Measurements from ENCODE around the gene VPS45.

VPS45 gene

DNA sequence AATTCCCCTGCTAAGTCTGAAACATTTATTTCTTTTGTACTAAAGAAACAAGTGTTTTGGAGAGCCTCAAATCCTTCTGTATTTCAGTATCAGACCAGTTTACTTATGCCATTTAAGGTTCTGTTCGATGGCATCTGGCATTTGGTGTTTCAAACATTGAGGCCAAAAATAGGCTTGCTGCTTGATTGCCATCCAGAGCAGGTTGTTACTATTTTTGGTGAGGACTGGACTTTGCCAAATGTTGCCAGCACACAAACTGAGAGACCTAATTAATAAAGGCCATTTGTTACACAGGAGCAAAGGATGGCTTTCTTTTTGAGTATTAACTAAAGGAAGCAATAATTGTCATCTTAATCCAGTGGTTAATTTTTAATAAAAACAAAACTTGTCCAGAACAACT is 26.2 kb downstream of the VPS45 start:
- Histone ChIP-seq H3K27ac (ENCODE audit: low read depth, low read length) (no peak overlapping the region), H3K4me3 (ENCODE audit: low read depth, low read length) (no peak overlapping the region), H3K9me3 (ENCODE audit: control insufficient read depth, insufficient read depth, low read depth, low read length) (no peaks in the 10 kb centered on the region), H3K27me3 (ENCODE audit: control insufficient read depth, insufficient read depth, low read length) (no peaks in the 10 kb centered on the region), H3K4me1 (ENCODE audit: control insufficient read depth, insufficient read depth, low read length) (no peaks in the 10 kb centered on the region), H3K9ac (ENCODE audit: low read length) (no peak overlapping the region), H3K36me3 (ENCODE audit: control insufficient read depth, insufficient read depth, low read length) (peaks cover 28% of the 10 kb centered on the region)

DNA sequence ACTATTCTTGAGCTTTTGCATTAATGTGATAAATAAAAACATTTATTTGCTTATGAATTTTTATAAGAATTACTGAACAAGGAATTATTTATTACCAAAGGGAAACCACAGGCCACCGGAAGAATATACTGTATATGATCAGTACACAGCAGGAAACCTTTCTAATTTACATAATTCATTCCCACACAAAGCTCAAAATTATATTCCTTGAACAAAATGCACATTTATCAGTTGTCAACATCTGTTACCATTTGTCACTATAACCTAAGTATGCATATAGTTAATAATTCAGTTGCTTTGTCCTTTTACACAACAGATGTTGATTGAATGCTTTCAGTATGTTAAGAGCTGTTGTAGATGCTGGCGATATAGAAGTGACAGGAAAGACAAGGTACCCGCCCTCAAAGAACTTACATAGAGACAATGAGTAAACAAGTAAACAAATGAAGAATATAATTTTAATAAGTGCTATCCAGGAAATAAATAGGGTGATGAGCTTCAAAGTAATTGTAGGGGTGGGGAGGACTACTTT is 27.2 kb downstream of the VPS45 start:
- Histone ChIP-seq H3K9ac (ENCODE audit: low read length) (no peak overlapping the region), H3K27me3 (ENCODE audit: control insufficient read depth, insufficient read depth, low read length) (no peaks in the 10 kb centered on the region), H3K4me1 (ENCODE audit: control insufficient read depth, insufficient read depth, low read length) (no peaks in the 10 kb centered on the region), H3K36me3 (ENCODE audit: control insufficient read depth, insufficient read depth, low read length) (peaks cover 28% of the 10 kb centered on the region), H3K4me3 (ENCODE audit: low read depth, low read length) (no peak overlapping the region), H3K9me3 (ENCODE audit: control insufficient read depth, insufficient read depth, low read depth, low read length) (no peaks in the 10 kb centered on the region), H3K27ac (ENCODE audit: low read depth, low read length) (no peak overlapping the region)

DNA sequence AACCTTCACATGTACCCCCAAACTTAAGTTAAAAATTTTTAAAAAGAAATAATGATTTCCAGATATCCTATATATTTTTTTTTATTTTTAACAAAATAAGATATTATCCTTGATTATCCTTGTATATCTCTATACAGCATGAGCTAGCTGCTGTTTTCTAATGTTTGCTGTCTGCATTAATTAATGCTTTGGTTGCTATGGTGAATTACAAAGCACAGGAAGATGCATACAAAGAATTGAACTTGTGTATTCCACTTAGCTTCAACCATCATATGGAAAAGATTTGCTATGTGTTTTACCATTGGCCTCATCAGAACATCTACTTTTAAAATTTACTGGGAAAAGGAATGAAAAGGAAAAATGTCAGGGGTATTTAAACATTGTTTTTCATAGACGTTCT is 35.4 kb downstream of the VPS45 start:
- Histone ChIP-seq H3K9me3 (ENCODE audit: control insufficient read depth, insufficient read depth, low read depth, low read length) (no peaks in the 10 kb centered on the region), H3K9ac (ENCODE audit: low read length) (no peak overlapping the region), H3K4me1 (ENCODE audit: control insufficient read depth, insufficient read depth, low read length) (no peaks in the 10 kb centered on the region), H3K27me3 (ENCODE audit: control insufficient read depth, insufficient read depth, low read length) (no peaks in the 10 kb centered on the region), H3K4me3 (ENCODE audit: low read depth, low read length) (no peak overlapping the region), H3K27ac (ENCODE audit: low read depth, low read length) (no peak overlapping the region), H3K36me3 (ENCODE audit: control insufficient read depth, insufficient read depth, low read length) (peaks cover 5% of the 10 kb centered on the region; the same call in 1 of the 2 replicates)

DNA sequence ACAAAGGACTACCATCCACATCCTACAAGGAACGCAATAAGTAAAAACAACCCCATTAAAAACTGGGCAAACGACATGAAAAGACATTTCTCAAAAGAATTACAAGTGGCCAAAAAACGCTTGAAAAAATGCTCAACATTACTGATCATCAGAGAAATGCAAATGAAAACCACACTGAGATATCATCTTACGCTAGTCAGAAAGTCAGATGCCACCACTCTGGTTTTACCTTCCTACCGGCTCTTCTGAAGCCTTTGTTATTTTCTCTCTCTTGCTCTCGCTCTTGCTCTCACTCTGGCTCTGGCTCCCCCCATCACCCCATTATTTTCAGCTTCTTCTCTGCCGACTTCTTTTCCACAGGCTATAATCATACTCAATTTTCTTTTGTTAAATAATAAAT is 38.8 kb downstream of the VPS45 start:
- H3K36me3 ChIP-seq (ENCODE audit: control insufficient read depth, insufficient read depth, low read length) = peaks cover 8% of the 10 kb centered on the region
- no peaks in the 10 kb centered on the region for H3K4me1 ChIP-seq (ENCODE audit: control insufficient read depth, insufficient read depth, low read length)
- H3K27ac ChIP-seq (ENCODE audit: low read depth, low read length) = no peak overlapping the region
- no peak overlapping the region for H3K4me3 ChIP-seq (ENCODE audit: low read depth, low read length)
- no peaks in the 10 kb centered on the region for H3K27me3 ChIP-seq (ENCODE audit: control insufficient read depth, insufficient read depth, low read length)
- H3K9ac ChIP-seq (ENCODE audit: low read length) = no peak overlapping the region
- no peaks in the 10 kb centered on the region for H3K9me3 ChIP-seq (ENCODE audit: control insufficient read depth, insufficient read depth, low read depth, low read length)

DNA sequence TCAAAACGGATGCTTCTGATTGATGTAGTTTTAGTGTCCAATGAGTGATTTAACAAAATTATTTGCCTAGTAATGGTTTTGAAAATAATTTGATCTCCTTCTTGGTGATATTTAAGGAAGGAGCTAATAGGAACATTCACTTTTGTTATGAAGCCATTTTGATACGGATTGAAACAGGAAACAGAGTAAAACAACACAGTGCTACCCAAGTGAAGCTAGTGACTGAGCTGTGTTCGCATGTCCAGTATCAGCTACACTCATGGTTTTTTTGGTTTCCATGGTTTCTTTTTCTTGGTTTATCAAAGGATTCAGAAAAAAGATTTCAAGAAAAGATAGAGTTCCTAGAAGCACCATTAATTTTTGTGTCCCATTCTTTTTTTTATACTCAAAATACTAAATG is 42.0 kb downstream of the VPS45 start:
- H3K4me1 ChIP-seq (ENCODE audit: control insufficient read depth, insufficient read depth, low read length) = no peaks in the 10 kb centered on the region
- H3K27me3 ChIP-seq (ENCODE audit: control insufficient read depth, insufficient read depth, low read length) = no peaks in the 10 kb centered on the region
- H3K36me3 ChIP-seq (ENCODE audit: control insufficient read depth, insufficient read depth, low read length) = peaks cover 8% of the 10 kb centered on the region; the same call in 1 of the 2 replicates
- H3K4me3 ChIP-seq (ENCODE audit: low read depth, low read length) = no peak overlapping the region
- no peak overlapping the region for H3K27ac ChIP-seq (ENCODE audit: low read depth, low read length)
- no peak overlapping the region for H3K9ac ChIP-seq (ENCODE audit: low read length)
- no peaks in the 10 kb centered on the region; the same call in 1 of the 2 replicates for H3K9me3 ChIP-seq (ENCODE audit: control insufficient read depth, insufficient read depth, low read depth, low read length)

DNA sequence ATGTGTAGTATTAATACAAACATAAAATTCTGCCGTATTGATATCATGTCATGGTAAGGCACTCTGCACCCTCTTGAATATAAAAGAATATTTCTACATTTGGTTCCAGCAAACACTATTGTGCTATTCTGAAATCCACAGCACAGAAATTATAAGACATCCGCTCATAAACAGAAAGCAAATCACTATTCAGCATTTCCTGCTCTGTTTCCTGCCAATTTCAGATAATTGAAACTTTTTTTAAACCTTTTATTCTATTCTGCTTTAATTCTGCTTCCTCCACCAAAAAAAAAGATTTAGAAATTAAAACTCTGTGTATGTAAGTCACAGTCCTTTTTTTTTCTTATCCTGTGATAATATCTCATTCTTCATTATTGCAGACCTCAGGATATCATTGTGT is 42.5 kb downstream of the VPS45 start:
- Histone ChIP-seq H3K9ac (ENCODE audit: low read length) (no peak overlapping the region), H3K36me3 (ENCODE audit: control insufficient read depth, insufficient read depth, low read length) (peaks cover 8% of the 10 kb centered on the region; the same call in 1 of the 2 replicates), H3K27me3 (ENCODE audit: control insufficient read depth, insufficient read depth, low read length) (no peaks in the 10 kb centered on the region), H3K27ac (ENCODE audit: low read depth, low read length) (no peak overlapping the region), H3K9me3 (ENCODE audit: control insufficient read depth, insufficient read depth, low read depth, low read length) (no peaks in the 10 kb centered on the region; the same call in 1 of the 2 replicates), H3K4me3 (ENCODE audit: low read depth, low read length) (no peak overlapping the region), H3K4me1 (ENCODE audit: control insufficient read depth, insufficient read depth, low read length) (no peaks in the 10 kb centered on the region)

DNA sequence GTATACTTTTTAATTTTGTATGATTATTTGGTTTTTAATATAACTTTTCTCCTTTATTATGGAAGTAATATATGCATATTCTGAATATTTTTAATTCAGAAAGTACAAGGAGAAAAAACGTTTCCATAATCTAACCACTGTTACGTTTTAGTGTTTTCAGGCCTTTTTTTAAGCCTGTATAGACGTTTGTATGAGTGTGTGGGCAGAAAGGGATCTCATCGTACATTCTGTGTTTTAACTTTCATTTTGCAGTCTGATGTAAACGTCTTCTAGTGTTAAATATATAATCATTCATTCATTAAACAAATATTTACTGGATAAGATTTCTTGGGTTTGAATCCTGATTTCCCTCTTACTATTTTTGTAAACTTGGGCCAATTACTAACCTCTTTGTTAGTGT is 44.1 kb downstream of the VPS45 start:
- no peak overlapping the region for H3K4me3 ChIP-seq (ENCODE audit: low read depth, low read length)
- H3K9ac ChIP-seq (ENCODE audit: low read length) = no peak overlapping the region
- H3K9me3 ChIP-seq (ENCODE audit: control insufficient read depth, insufficient read depth, low read depth, low read length) = no peaks in the 10 kb centered on the region; the same call in 1 of the 2 replicates
- H3K27me3 ChIP-seq (ENCODE audit: control insufficient read depth, insufficient read depth, low read length) = no peaks in the 10 kb centered on the region
- no peaks in the 10 kb centered on the region for H3K4me1 ChIP-seq (ENCODE audit: control insufficient read depth, insufficient read depth, low read length)
- H3K36me3 ChIP-seq (ENCODE audit: control insufficient read depth, insufficient read depth, low read length) = peaks cover 8% of the 10 kb centered on the region; the same call in 1 of the 2 replicates
- no peak overlapping the region; the same call in 1 of the 2 replicates for H3K27ac ChIP-seq (ENCODE audit: low read depth, low read length)

DNA sequence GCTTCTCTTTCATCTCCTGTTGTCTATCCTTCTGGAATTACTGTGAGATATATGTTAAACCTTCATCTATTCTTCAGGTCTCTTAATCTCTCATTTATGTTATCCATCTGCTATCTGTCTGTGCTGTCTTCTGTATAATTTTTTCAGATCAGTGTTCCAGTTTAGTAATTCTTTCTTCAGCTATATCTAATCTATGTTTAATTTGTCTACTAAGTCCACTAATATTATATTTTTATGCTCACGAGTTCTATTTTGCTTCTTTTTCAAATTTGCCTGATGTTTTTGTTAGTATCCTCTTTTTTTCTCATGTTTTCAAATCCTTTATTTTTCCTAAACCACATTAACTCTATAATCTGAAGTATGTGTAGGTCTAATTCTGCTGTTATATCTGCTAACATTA is 47.5 kb downstream of the VPS45 start:
- no peak overlapping the region for H3K4me3 ChIP-seq (ENCODE audit: low read depth, low read length)
- no peaks in the 10 kb centered on the region for H3K4me1 ChIP-seq (ENCODE audit: control insufficient read depth, insufficient read depth, low read length)
- no peaks in the 10 kb centered on the region; the same call in 1 of the 2 replicates for H3K9me3 ChIP-seq (ENCODE audit: control insufficient read depth, insufficient read depth, low read depth, low read length)

DNA sequence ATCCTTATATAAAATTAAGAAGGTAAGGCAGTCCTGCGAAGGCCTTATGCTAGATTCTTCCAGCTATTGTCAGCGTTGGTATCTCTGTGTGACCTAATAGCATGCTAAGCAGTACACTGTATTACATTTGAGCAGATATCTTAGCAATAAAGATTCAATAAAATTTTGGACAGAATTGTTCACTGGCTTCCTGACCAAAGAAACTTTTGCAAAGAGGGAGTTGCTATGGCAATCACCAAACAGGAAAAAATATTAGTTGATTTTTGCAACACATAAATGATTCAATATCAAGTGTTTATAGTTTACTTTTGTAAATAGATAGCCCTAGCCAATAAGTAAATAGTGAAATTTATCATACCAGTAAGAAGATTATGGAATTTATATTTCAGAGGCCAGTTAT is 51.1 kb downstream of the VPS45 start:
- H3K27me3 ChIP-seq (ENCODE audit: control insufficient read depth, insufficient read depth, low read length) = no peaks in the 10 kb centered on the region
- H3K9ac ChIP-seq (ENCODE audit: low read length) = no peak overlapping the region
- H3K9me3 ChIP-seq (ENCODE audit: control insufficient read depth, insufficient read depth, low read depth, low read length) = no peaks in the 10 kb centered on the region; the same call in 1 of the 2 replicates
- no peaks in the 10 kb centered on the region for H3K36me3 ChIP-seq (ENCODE audit: control insufficient read depth, insufficient read depth, low read length)
- H3K4me3 ChIP-seq (ENCODE audit: low read depth, low read length) = no peak overlapping the region
- no peaks in the 10 kb centered on the region for H3K4me1 ChIP-seq (ENCODE audit: control insufficient read depth, insufficient read depth, low read length)
- H3K27ac ChIP-seq (ENCODE audit: low read depth, low read length) = no peak overlapping the region

More for the DNA sequence above, 47.5 kb downstream of the VPS45 start:
- Histone ChIP-seq H3K36me3 (ENCODE audit: control insufficient read depth, insufficient read depth, low read length) (peaks cover 8% of the 10 kb centered on the region; the same call in 1 of the 2 replicates), H3K9ac (ENCODE audit: low read length) (no peak overlapping the region), H3K27ac (ENCODE audit: low read depth, low read length) (no peak overlapping the region), H3K27me3 (ENCODE audit: control insufficient read depth, insufficient read depth, low read length) (no peaks in the 10 kb centered on the region)

DNA sequence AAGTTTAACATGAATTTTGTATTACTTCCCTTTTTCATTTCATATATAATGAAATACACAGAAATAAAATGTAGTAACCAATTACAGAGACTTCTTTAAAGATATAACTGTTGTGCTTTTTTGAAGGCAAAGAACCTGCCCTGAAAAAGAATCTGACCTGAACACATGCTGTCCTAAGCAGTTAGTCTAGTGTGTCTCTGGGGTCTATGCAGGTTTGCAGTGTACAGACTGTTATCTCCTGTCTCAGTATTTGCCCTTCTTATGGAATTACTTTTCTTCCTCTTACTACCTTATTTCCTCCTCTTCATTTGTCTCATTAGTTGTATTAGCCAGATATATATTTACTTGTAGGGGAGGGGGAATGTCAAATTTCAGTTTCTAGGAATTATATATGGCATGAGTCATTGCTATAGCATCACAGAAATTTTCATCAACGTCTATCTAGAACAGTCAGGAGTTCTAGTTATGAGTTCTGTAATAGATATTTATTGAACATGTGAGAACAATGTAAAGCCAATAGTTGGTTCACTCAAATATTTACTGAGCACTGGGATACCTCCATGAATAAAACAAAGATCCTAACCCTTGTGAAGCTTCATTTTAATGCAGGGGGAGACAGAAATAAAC is 53.8 kb downstream of the VPS45 start:
- H3K9me3 ChIP-seq (ENCODE audit: control insufficient read depth, insufficient read depth, low read depth, low read length) = no peaks in the 10 kb centered on the region
- no peak overlapping the region for H3K27ac ChIP-seq (ENCODE audit: low read depth, low read length)
- no peaks in the 10 kb centered on the region for H3K27me3 ChIP-seq (ENCODE audit: control insufficient read depth, insufficient read depth, low read length)
- no peak overlapping the region for H3K4me3 ChIP-seq (ENCODE audit: low read depth, low read length)
- H3K9ac ChIP-seq (ENCODE audit: low read length) = no peak overlapping the region
- no peaks in the 10 kb centered on the region for H3K36me3 ChIP-seq (ENCODE audit: control insufficient read depth, insufficient read depth, low read length)
- H3K4me1 ChIP-seq (ENCODE audit: control insufficient read depth, insufficient read depth, low read length) = no peaks in the 10 kb centered on the region

DNA sequence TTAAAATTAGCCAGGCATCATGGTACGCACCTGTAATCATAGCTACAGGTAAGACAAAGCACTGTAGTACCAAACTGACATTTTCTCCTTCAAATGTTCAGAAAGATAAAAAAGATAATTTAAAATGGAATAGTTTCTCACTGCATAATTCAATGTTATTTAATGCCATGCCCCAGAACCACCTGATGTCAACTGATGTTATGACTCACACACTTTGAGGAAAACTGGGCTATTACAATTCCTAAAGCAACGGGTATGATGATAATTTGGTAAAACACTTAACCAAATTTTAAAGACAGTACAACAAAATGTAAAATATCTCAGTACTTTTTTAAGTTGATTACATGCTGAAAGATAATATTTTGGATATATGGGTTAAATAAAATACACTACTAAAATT is 59.2 kb downstream of the VPS45 start:
- no peaks in the 10 kb centered on the region for H3K9me3 ChIP-seq (ENCODE audit: control insufficient read depth, insufficient read depth, low read depth, low read length)
- no peaks in the 10 kb centered on the region for H3K36me3 ChIP-seq (ENCODE audit: control insufficient read depth, insufficient read depth, low read length)
- H3K4me3 ChIP-seq (ENCODE audit: low read depth, low read length) = no peak overlapping the region
- no peak overlapping the region for H3K27ac ChIP-seq (ENCODE audit: low read depth, low read length)
- H3K4me1 ChIP-seq (ENCODE audit: control insufficient read depth, insufficient read depth, low read length) = no peaks in the 10 kb centered on the region
- H3K27me3 ChIP-seq (ENCODE audit: control insufficient read depth, insufficient read depth, low read length) = no peaks in the 10 kb centered on the region
- no peak overlapping the region for H3K9ac ChIP-seq (ENCODE audit: low read length)
